H1 (cell line): ENCODE results near the gene RBM17.

Source experiments
- POLR2A ChIP-seq, 2 experiments: IDR thresholded peaks; 1 replicate in 1 of 2; 2 replicates in 1 of 2; pipeline ENCODE4 v1.6.1; 2011; ENCODE audit warnings: low read depth in 2 of 2, low read length in 2 of 2, mild to moderate bottlenecking in 2 of 2; ENCODE audit errors: control extremely low read depth in 1 of 2
- TF ChIP-seq, protein P1 (sequence below), 3 experiments: IDR thresholded peaks; 1 replicate in 2 of 3; 2 replicates in 1 of 3; pipeline versions ENCODE4 v1.5.1 to v1.6.1; 2011; ENCODE audit warnings: low read length in 3 of 3, mild to moderate bottlenecking in 3 of 3, inconsistent platforms in 2 of 3, low read depth in 1 of 3, moderate library complexity in 1 of 3; ENCODE audit not compliant: insufficient read depth in 1 of 3; ENCODE audit errors: control extremely low read depth in 1 of 3

- TF ChIP-seq, protein P1, sequence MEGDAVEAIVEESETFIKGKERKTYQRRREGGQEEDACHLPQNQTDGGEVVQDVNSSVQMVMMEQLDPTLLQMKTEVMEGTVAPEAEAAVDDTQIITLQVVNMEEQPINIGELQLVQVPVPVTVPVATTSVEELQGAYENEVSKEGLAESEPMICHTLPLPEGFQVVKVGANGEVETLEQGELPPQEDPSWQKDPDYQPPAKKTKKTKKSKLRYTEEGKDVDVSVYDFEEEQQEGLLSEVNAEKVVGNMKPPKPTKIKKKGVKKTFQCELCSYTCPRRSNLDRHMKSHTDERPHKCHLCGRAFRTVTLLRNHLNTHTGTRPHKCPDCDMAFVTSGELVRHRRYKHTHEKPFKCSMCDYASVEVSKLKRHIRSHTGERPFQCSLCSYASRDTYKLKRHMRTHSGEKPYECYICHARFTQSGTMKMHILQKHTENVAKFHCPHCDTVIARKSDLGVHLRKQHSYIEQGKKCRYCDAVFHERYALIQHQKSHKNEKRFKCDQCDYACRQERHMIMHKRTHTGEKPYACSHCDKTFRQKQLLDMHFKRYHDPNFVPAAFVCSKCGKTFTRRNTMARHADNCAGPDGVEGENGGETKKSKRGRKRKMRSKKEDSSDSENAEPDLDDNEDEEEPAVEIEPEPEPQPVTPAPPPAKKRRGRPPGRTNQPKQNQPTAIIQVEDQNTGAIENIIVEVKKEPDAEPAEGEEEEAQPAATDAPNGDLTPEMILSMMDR (IDR thresholded peaks at IDR 0.05; ENCODE audit: control extremely low read depth in 1 of 3, insufficient read depth in 1 of 3, low read depth in 1 of 3, low read length in 3 of 3): no peak
- no peak for TF ChIP-seq POLR2A (IDR thresholded peaks at IDR 0.05; ENCODE audit: control extremely low read depth in 1 of 2, low read depth in 2 of 2, low read length in 2 of 2)
Measured at GRCh38 chr10:6108072-6108471, 19.2 kb downstream of the RBM17 start.
